ENCODE data around the gene NAPSA.

NAPSA gene

DNA sequence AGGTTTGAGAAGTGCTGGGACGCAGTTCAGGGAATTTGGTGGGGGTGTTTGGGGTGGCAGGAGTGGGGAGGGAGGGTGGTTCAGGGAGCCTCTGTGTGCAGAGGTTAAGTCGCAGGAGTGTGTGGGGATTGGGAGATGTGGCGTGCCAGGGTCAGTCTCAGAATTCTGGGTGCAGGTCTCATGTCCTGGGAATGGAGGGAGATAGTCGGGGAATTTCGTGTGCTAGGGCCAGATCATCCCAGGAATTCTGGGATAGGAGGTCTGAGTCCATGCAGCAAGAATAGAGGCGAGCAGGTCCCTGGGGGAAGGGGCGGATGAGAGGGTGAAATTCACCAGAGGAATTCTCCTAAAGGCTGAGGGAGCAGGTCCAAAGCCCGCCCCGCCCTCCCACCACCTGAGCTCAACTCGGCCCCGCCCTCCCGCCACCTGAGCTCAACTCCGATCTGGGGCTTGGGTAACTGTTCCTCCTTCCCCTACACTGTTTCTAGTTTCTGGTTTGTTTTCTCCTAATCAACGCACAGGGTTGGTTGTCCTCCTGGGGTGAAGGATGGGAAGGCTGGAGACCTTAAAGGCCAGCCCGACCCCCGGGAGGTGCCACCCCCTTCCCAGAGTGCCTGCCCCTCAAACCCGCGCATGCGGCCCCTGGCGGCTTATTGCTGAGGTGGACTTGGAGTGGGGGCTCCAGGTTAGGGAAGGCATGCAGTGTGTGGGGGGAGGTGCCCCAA is 51.5 kb downstream of the NAPSA start:
- peak; percentile 32 for DNase-seq

DNA sequence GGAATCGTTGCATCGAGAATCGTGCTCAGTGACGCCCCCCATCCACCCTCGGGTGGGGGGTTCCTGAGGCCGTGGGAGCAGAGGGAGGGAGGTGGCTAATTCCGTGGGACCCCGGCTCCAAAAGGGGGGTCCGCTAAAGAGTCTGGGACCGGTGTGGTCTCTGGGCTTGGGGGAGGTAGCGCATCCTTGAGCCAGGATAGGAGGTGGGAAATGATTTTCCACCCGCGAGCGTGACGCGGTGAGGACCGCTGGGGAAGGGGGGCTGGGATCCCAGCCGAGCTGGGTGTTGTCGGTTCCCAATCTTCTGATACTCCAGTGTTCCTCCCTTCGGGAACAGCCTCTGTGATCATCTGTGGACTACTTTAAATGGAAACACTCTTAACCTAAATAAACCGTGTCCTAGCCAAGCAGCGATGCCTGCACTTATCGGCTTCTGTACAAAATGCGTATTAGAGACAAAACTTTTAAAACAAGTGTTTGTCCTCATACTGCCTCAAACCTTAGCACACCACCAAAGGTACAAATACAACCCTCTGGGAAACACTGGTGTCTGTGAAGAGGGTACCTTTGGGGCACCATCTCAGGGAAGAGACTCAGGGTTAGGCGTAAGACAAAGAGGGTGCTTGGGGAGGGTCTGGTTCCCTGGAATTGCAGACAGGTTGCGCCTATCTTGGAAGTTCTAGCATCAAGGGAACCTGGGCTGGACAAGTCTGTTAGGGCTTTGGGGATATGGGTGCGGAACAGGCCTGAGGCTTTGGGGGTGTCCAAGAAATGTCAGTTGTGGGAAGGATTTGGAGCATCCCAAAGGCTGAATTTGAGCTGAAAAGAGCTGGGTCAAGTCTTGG is 52.2 kb downstream of the NAPSA start:
- no peak for DNase-seq

DNA sequence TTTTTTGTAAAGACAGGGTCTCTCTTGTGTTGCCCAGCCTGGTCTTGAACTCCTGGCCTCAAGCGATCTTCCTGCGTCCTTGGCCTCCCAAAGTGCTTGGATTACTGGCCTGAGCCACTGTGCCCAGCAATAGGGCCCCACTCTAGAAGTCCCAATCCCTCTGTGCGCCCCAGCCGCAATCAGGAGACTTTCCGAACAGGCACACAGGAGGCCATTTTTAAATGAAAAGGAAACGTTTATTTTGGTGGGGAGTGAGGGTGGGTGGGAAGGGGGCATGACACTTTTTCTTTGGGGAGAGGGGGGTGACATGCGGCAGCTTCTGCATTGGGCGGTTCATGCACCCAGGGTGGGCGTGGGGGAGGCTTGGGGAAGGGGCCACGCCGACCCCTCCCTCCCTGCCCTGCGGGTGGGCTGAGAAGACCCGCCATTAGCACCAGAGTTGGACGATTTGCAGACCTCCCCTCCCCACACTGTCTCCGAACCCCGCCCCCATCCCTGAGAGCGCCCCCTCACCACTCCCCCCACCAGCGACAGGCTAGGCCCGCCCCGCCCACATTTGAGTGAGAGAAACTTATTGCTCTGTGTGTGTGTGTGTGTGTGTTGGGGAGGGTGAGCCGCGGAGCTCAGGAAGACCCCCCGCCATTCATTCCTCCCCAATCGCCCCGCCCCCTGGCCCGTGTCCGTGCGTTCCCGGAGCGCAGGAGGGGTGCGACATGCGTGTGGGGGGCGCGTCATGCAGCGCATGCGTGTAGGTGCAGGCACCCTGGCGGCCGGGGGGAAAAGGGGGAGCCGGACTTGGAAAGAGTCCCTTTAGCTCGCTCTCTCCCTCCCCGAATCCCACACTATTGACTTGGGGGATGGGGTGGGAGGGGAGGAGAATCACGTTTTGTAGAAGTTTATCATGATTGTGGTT is 53.5 kb downstream of the NAPSA start:
- peak; percentile 46 for DNase-seq

DNA sequence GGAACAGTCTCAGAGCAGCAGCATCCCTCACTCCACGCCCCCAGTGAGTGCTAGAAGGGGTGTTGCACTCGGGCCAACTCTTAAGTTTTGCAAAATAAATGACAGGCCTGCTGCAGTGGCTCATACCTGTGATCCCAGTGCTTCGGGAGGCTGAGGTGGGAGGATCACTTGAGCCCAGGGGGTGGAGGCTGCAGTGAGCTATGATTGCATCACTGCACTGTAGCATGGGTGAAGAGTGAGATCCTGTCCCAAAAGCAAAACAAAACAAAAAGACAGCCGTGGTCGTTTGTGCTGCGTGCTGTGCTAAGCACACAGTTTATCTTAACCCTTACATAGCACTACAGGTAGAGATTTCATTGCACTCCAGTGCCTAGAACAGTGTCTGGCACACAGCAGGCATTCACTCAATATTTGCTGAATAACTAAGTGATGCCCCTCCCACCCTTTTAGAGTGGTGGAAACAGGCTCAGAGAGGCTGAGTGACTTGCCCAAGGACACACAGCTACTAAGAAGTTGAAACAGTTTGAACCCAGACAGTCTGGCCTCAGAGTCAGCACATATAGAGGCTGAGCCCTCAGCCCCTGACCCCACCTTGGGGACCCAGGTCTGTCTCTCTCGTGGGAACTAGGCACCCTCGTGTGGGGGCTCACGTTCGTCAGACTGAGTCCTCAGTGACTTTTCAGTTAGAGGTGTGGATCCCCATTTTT is 54.5 kb downstream of the NAPSA start:
- DNase-seq: no peak

DNA sequence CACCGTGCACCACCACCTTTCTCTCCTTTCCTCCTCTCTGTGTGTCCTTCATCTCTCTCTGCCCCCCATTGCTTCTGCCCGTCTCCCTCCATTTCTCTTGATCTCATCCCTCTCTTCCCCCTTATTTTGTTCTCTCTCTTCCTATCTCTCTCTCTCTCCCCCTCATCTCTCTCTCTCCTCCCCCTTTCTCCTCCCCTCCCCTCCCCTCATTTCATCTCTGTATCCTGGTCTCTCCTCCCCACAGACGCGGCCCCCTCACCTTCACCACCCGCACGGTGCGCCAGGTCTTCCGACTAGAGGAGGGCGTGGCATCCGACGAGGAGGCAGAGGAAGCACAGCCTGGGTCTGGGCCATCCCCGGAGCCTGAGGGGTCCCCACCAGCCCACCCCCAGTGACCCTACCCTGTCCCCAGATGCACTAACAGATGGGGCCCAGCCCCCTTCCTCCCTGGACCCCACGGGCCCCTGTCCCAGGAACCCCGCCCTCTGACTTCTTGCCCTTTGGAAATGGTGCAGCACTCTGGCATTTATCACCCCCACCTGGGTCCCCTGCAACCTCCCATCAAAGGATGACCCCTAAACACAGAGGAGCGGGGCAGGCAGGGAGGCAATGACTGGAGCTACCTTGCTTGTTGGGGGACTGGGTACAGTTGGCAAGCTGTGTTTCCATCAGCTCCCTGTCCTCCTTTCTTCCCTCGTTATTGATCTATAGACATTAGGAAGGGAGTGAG is 55.9 kb downstream of the NAPSA start:
- no peak for DNase-seq

DNA sequence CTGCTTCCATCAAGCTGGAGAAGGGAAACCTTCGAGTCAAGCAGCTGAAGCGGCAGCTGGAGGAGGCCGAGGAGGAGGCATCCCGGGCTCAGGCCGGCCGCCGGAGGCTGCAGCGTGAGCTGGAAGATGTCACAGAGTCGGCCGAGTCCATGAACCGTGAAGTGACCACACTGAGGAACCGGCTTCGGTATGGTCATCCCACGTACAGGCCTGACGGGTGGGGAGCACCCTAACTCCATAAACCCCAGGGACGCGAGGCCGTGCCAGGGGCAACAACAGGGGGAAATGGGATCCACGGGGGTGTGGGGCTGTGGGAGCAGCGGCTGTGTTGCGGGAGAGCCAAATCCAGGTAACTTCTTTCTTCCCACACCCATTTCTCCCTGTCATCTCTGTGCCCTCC is 56.4 kb downstream of the NAPSA start:
- no peak for DNase-seq

Measured in retina (tissue), 1 donor.